ENCODE data around the gene NUDT8. TPM values are rescaled to one million over a fixed set of nuclear protein-coding genes. Genes with fewer than 3 reads are reported as not detected.

Gene NUDT8
- total and polyA plus RNA-seq, 7 donors, result 19.0 to 52.2 (median 34.8) TPM

GRCh38 chr11:67667490-67668191 lies 37.9 kb upstream of the NUDT8 start:
- peaks cover 0 to 4% (median 0%) of the 10 kb centered on the region in 3 donors for H3K27me3 ChIP-seq (ENCODE audit: insufficient read depth in 3 of 3, low read length in 2 of 3)
- 75 to 85% (median 79%) methylated on average over 26 of the region's 26 CpGs for WGBS, 3 donors
- no peak for TF ChIP-seq CTCF (IDR thresholded peaks at IDR 0.05)
- no peak for ATAC-seq
- no peaks in the 10 kb centered on the region for H3K4me1 ChIP-seq
- DNase-seq, result no peak
- H3K27ac ChIP-seq, result no peak overlapping the region
- no peak overlapping the region for H3K4me3 ChIP-seq
- H3K36me3 ChIP-seq (ENCODE audit: insufficient read depth in 1 of 2, low read depth in 1 of 2), result no peaks in the 10 kb centered on the region
- intact Hi-C loops (cut with DNase I), result no loop called here
- no peaks in the 10 kb centered on the region for H3K9me3 ChIP-seq

GRCh38 chr11:67666676-67667489 lies 37.1 kb upstream of the NUDT8 start:
- WGBS, 3 donors, result 65 to 75% (median 71%) methylated on average over 20 of the region's 20 CpGs
- Histone ChIP-seq H3K4me1 (no peaks in the 10 kb centered on the region), H3K36me3 (ENCODE audit: insufficient read depth in 1 of 2, low read depth in 1 of 2) (no peaks in the 10 kb centered on the region), H3K27me3 (ENCODE audit: insufficient read depth in 3 of 3, low read length in 2 of 3) (no peaks in the 10 kb centered on the region), H3K4me3 (no peak overlapping the region), H3K27ac (no peak overlapping the region), H3K9me3 (no peaks in the 10 kb centered on the region)
- intact Hi-C loops (cut with DNase I), result no loop called here
- ATAC-seq (no peak), DNase-seq (no peak)
- TF ChIP-seq CTCF (IDR thresholded peaks at IDR 0.05), result no peak

- intact Hi-C loops (cut with DNase I), result no loop called here
- ATAC-seq (no peak), DNase-seq (no peak)
- Histone ChIP-seq H3K9me3 (no peaks in the 10 kb centered on the region), H3K4me1 (no peaks in the 10 kb centered on the region), H3K36me3 (ENCODE audit: insufficient read depth in 1 of 2, low read depth in 1 of 2) (no peaks in the 10 kb centered on the region), H3K27ac (no peak overlapping the region), H3K4me3 (no peak overlapping the region), H3K27me3 (ENCODE audit: insufficient read depth in 3 of 3, low read length in 2 of 3) (no peaks in the 10 kb centered on the region)
- no peak for TF ChIP-seq CTCF (IDR thresholded peaks at IDR 0.05)
- 86 to 91% (median 86%) methylated on average over 11 of the region's 11 CpGs for WGBS, 3 donors
Observed at GRCh38 chr11:67666303-67666645, 36.5 kb upstream of the NUDT8 start.

GRCh38 chr11:67665541-67666302 lies 36.0 kb upstream of the NUDT8 start:
- no peak for TF ChIP-seq CTCF (IDR thresholded peaks at IDR 0.05)
- ATAC-seq, result no peak

More at GRCh38 chr11:67665541-67666302, 36.0 kb upstream of the NUDT8 start:
- no peaks in the 10 kb centered on the region for H3K4me1 ChIP-seq
- no peak for DNase-seq
- H3K36me3 ChIP-seq (ENCODE audit: insufficient read depth in 1 of 2, low read depth in 1 of 2), result no peaks in the 10 kb centered on the region
- intact Hi-C loops (cut with DNase I), result no loop called here
- H3K27me3 ChIP-seq (ENCODE audit: insufficient read depth in 3 of 3, low read length in 2 of 3), result no peaks in the 10 kb centered on the region
- 68 to 74% (median 72%) methylated on average over 22 to 24 of the region's 24 CpGs for WGBS, 3 donors
- no peak overlapping the region for H3K27ac ChIP-seq
- H3K4me3 ChIP-seq, result no peak overlapping the region
- H3K9me3 ChIP-seq, result no peaks in the 10 kb centered on the region
